Parathyroid adenoma (tissue), 2 donors: ENCODE results near the gene LYPD3.

Experiments
- H2AFZ ChIP-seq: fragments of 300-600 bp; sonication (generic); one replicate; pipeline ENCODE4 v1.7.0; 2017; ENCODE audit warnings: antibody characterized with exemption, mild to moderate bottlenecking
- H3K27ac ChIP-seq: fragments of 300-600 bp; sonication (generic); one replicate; pipeline ENCODE4 v1.7.0; 2017
- H3K27me3 ChIP-seq: fragments of 300-600 bp; sonication (generic); one replicate; pipeline ENCODE4 v1.7.0; 2017; ENCODE audit warnings: low read length; ENCODE audit not compliant: control insufficient read depth, insufficient read depth
- H3K36me3 ChIP-seq: fragments of 300-600 bp; sonication (generic); one replicate; pipeline ENCODE4 v1.7.0; 2017; ENCODE audit warnings: low read length; ENCODE audit not compliant: control insufficient read depth, insufficient read depth
- H3K4me1 ChIP-seq: fragments of 300-600 bp; sonication (generic); one replicate; pipeline ENCODE4 v1.7.0; 2017; ENCODE audit warnings: control low read depth
- H3K4me2 ChIP-seq: fragments of 300-600 bp; sonication (generic); one replicate; pipeline ENCODE4 v1.7.0; 2017; ENCODE audit warnings: low read length
- H3K4me3 ChIP-seq: fragments of 300-600 bp; sonication (generic); one replicate; pipeline ENCODE4 v1.7.0; 2017; ENCODE audit warnings: low read depth, low read length
- H3K79me2 ChIP-seq: fragments of 300-600 bp; sonication (generic); one replicate; pipeline ENCODE4 v1.7.0; 2017; ENCODE audit warnings: control low read depth
- H3K9ac ChIP-seq: fragments of 300-600 bp; sonication (generic); one replicate; pipeline ENCODE4 v1.7.0; 2017; ENCODE audit warnings: mild to moderate bottlenecking
- H3K9me3 ChIP-seq: fragments of 300-600 bp; sonication (generic); one replicate; pipeline ENCODE4 v1.7.0; 2017; ENCODE audit warnings: low read length; ENCODE audit not compliant: control insufficient read depth
- TF ChIP-seq, protein P1 (sequence below): fragments of 300-600 bp; sonication (generic); IDR thresholded peaks from one replicate; pipeline ENCODE4 v1.7.0; 2017; ENCODE audit warnings: antibody characterized with exemption, mild to moderate bottlenecking
- donor health status: primary hyperparathyroidism.

The LYPD3 gene

DNA sequence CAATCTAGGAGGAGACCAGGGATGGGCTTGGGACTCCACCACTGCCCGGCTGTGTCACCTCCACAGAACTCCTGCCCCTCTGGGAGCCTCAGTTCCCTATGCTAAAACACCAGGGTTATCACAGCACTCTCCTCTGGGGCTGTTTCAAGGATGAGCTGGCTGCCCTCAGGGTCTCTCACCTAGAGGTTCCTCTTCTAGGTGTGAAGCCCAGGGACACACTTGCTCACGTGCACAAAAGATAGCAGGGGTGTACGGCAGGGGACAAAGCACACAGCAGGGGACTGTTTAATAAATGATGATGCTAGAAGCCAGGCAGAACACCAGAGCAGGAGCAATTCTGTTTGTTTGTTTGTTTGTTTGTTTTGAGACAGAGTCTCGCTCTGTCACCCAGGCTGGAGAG lies 16.8 kb upstream of the LYPD3 start:
- H3K4me2 ChIP-seq: no peak overlapping the region
- no peaks in the 10 kb centered on the region for H3K9me3 ChIP-seq
- H3K9ac ChIP-seq: no peak overlapping the region
- no peaks in the 10 kb centered on the region for H3K79me2 ChIP-seq
- no peak overlapping the region for H3K4me3 ChIP-seq
- H3K4me1 ChIP-seq: no peaks in the 10 kb centered on the region
- TF ChIP-seq, protein P1, sequence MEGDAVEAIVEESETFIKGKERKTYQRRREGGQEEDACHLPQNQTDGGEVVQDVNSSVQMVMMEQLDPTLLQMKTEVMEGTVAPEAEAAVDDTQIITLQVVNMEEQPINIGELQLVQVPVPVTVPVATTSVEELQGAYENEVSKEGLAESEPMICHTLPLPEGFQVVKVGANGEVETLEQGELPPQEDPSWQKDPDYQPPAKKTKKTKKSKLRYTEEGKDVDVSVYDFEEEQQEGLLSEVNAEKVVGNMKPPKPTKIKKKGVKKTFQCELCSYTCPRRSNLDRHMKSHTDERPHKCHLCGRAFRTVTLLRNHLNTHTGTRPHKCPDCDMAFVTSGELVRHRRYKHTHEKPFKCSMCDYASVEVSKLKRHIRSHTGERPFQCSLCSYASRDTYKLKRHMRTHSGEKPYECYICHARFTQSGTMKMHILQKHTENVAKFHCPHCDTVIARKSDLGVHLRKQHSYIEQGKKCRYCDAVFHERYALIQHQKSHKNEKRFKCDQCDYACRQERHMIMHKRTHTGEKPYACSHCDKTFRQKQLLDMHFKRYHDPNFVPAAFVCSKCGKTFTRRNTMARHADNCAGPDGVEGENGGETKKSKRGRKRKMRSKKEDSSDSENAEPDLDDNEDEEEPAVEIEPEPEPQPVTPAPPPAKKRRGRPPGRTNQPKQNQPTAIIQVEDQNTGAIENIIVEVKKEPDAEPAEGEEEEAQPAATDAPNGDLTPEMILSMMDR: no peak
- no peaks in the 10 kb centered on the region for H3K36me3 ChIP-seq
- H3K27ac ChIP-seq: no peak overlapping the region
- H2AFZ ChIP-seq: no peak overlapping the region
- H3K27me3 ChIP-seq: no peaks in the 10 kb centered on the region

DNA sequence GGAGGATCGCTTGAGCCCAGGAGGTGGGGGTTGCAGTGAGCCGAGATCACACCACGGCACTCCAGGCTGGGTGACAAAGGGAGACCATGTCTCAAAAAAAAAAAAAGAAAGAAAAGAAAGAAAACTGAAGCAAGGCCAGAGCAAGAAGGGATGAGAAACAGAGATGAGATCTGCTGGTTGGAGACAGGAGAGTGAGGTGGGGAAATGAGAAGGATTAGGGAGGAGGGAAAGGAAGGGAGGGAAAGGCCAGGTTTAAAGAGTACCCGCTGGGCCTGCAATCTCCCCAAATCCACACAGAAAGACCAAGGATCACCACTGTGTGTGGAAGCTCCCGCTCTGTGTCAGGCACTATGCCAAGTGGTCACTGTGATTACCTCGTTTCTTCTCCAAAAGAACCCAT lies 16.3 kb upstream of the LYPD3 start:
- Histone ChIP-seq H3K27me3 (no peaks in the 10 kb centered on the region), H3K36me3 (no peaks in the 10 kb centered on the region), H3K4me1 (no peaks in the 10 kb centered on the region), H3K4me2 (no peak overlapping the region), H3K4me3 (no peak overlapping the region), H3K9ac (no peak overlapping the region), H3K9me3 (no peaks in the 10 kb centered on the region), H3K27ac (no peak overlapping the region), H2AFZ (no peak overlapping the region), H3K79me2 (no peaks in the 10 kb centered on the region)
- TF ChIP-seq, protein P1: no peak

DNA sequence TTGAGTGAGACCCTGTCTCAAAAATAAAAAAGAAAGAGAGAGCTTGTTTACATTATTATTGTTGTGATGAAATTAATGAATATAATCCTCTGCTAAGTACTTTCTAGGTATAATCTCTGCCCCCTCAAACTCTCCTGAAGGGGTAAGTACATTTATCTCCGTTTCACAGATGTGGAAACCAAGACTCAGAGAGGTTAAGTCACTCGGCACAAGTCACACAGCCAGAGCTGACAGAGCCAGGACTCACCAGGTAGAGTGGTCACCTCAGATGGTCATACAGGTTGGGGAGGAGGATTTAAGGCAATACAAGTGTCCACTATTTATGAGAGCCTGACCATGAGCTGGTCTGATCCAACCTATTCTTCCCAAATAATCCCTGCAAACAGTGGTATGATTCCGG lies 15.2 kb upstream of the LYPD3 start:
- TF ChIP-seq, protein P1: no peak
- no peaks in the 10 kb centered on the region for H3K36me3 ChIP-seq
- no peak overlapping the region for H2AFZ ChIP-seq
- H3K9me3 ChIP-seq: no peaks in the 10 kb centered on the region
- no peak overlapping the region for H3K4me2 ChIP-seq
- H3K4me1 ChIP-seq: no peaks in the 10 kb centered on the region
- H3K27ac ChIP-seq: no peak overlapping the region
- no peaks in the 10 kb centered on the region for H3K27me3 ChIP-seq
- H3K79me2 ChIP-seq: no peaks in the 10 kb centered on the region
- H3K4me3 ChIP-seq: no peak overlapping the region
- H3K9ac ChIP-seq: no peak overlapping the region

GRCh38 chr19:43479961-43480561 lies 14.7 kb upstream of the LYPD3 start:
- Histone ChIP-seq H3K4me3 (no peak overlapping the region), H3K27me3 (no peaks in the 10 kb centered on the region)

DNA sequence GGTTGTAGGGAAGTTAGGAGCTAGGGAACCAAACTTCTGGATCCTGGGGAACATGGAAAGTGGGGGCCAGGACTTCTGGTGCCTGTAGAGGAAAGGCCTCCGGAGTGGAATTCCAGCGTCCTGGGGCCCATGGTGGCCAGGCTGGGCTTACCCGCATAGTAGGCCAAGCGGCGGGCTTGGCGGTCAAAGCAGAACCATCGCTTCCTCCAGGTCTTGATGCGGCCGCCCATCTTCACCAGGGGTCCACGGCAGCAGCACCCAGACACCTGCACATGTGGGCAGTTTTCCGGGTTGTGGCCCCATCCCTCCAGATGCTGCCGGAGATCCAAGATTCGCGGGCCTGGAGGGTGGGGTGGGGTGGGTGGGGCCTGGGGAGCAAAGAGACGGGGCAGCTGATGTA lies 13.8 kb upstream of the LYPD3 start:
- TF ChIP-seq, protein P1: no peak
- H3K9me3 ChIP-seq: no peaks in the 10 kb centered on the region
- no peaks in the 10 kb centered on the region for H3K36me3 ChIP-seq
- H3K4me1 ChIP-seq: no peaks in the 10 kb centered on the region
- H3K4me3 ChIP-seq: no peak overlapping the region
- H3K9ac ChIP-seq: no peak overlapping the region
- H3K27ac ChIP-seq: no peak overlapping the region
- no peaks in the 10 kb centered on the region for H3K27me3 ChIP-seq
- H3K79me2 ChIP-seq: no peaks in the 10 kb centered on the region
- H2AFZ ChIP-seq: no peak overlapping the region
- no peak overlapping the region for H3K4me2 ChIP-seq

More at GRCh38 chr19:43479961-43480561, 14.7 kb upstream of the LYPD3 start:
- TF ChIP-seq, protein P1: no peak
- Histone ChIP-seq H2AFZ (no peak overlapping the region), H3K27ac (no peak overlapping the region), H3K9me3 (no peaks in the 10 kb centered on the region), H3K9ac (no peak overlapping the region), H3K4me1 (no peaks in the 10 kb centered on the region), H3K4me2 (no peak overlapping the region), H3K79me2 (no peaks in the 10 kb centered on the region), H3K36me3 (no peaks in the 10 kb centered on the region)
